ENCODE measurements around the gene GRM8. TPM values are rescaled to one million over a fixed set of nuclear protein-coding genes. Genes with fewer than 3 reads are reported as not detected.

GRM8 gene
- total RNA-seq, 2 experiments from 2014 or later: not detected

DNA sequence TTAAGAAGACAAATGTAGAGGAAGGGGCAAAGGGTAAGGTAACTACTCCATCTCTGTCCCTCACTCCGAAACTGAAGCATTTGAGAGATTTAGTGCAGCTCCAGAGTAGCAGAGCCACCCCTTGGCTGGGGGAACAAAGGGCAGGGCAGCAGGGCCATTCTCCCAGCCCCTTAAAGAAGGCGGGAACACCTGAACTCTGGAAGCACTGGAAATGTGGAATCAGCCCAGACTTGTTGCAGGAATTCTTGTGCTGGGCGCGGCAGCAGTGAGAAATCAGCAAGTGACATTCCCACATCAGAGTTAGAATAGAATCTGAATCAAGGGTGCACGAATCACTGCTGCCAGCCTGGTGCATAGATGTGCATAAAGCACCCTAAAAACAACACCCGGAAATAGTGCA, 34.4 kb upstream of the GRM8 start:
- H3K4me3 ChIP-seq (ENCODE audit: low read depth, low read length, poor library complexity, severe bottlenecking): no peak overlapping the region
- TF ChIP-seq EZH2phosphoT487 (IDR thresholded peaks at IDR 0.05; ENCODE audit: borderline replicate concordance, low read depth, low read length): no peak
- TF ChIP-seq, protein P1, sequence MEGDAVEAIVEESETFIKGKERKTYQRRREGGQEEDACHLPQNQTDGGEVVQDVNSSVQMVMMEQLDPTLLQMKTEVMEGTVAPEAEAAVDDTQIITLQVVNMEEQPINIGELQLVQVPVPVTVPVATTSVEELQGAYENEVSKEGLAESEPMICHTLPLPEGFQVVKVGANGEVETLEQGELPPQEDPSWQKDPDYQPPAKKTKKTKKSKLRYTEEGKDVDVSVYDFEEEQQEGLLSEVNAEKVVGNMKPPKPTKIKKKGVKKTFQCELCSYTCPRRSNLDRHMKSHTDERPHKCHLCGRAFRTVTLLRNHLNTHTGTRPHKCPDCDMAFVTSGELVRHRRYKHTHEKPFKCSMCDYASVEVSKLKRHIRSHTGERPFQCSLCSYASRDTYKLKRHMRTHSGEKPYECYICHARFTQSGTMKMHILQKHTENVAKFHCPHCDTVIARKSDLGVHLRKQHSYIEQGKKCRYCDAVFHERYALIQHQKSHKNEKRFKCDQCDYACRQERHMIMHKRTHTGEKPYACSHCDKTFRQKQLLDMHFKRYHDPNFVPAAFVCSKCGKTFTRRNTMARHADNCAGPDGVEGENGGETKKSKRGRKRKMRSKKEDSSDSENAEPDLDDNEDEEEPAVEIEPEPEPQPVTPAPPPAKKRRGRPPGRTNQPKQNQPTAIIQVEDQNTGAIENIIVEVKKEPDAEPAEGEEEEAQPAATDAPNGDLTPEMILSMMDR (conservative IDR thresholded peaks at IDR 0.05; ENCODE audit: low read length): no peak
- no peak overlapping the region for H3K27ac ChIP-seq (ENCODE audit: low read depth, low read length, poor library complexity, severe bottlenecking)
- intact Hi-C loops (cut with micrococcal nuclease; ENCODE audit: unreplicated experiment): no loop called here
- POLR2A ChIA-PET: no interaction called here
- no peaks in the 10 kb centered on the region for H3K36me3 ChIP-seq (ENCODE audit: insufficient read depth, low read length)
- H3K4me1 ChIP-seq (ENCODE audit: insufficient read depth, low read length, poor library complexity, severe bottlenecking): no peaks in the 10 kb centered on the region
- CTCF ChIA-PET (ENCODE audit: unreplicated experiment): no interaction called here
- H2AFZ ChIP-seq (ENCODE audit: low read length): no peak overlapping the region
- no peaks in the 10 kb centered on the region for H3K9me3 ChIP-seq (ENCODE audit: low read length)
- no peaks in the 10 kb centered on the region for H3K9me2 ChIP-seq (ENCODE audit: insufficient read depth, low read length)
- no peaks in the 10 kb centered on the region; the same call in 1 of the 2 replicates for H4K20me1 ChIP-seq (ENCODE audit: insufficient read depth, low read length)
- no peak for DNase-seq (ENCODE audit: low spot score)
- H3K79me2 ChIP-seq (ENCODE audit: insufficient read depth, low read depth, low read length): no peaks in the 10 kb centered on the region
- no TSS peak for BruUV-seq (replicated peaks)
- no peak overlapping the region for H3K4me2 ChIP-seq (ENCODE audit: low read length)

DNA sequence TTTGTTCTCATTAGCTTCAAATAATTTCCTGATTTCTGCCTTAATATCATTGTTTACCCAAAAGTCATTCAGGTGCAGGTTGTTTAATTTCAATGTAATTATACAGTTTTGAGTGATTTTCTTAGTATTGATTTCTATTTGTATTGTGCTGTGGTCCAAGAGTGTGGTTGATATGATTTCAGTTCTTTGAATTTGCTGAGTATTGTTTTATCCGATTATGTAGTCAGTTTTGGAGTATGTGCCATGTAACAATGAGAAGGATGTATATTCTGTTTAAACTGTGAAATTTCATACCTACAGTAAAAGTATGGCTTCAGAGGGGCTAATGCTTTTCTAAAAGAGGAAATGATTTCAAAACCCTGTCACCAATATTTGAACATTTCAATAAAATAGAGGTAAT, 17.4 kb upstream of the GRM8 start:
- ChIA-PET CTCF (ENCODE audit: unreplicated experiment) (no interaction called here), POLR2A (no interaction called here)
- no peak for TF ChIP-seq EZH2phosphoT487 (IDR thresholded peaks at IDR 0.05; ENCODE audit: borderline replicate concordance, low read depth, low read length)
- TF ChIP-seq, protein P1 (conservative IDR thresholded peaks at IDR 0.05; ENCODE audit: low read length): no peak
- H3K9me2 ChIP-seq (ENCODE audit: insufficient read depth, low read length): no peaks in the 10 kb centered on the region
- H3K27ac ChIP-seq (ENCODE audit: low read depth, low read length, poor library complexity, severe bottlenecking): no peak overlapping the region
- no peak overlapping the region for H3K4me2 ChIP-seq (ENCODE audit: low read length)
- no peaks in the 10 kb centered on the region for H3K9me3 ChIP-seq (ENCODE audit: low read length)
- intact Hi-C loops (cut with micrococcal nuclease; ENCODE audit: unreplicated experiment): no loop called here
- no peak for DNase-seq (ENCODE audit: low spot score)
- no peaks in the 10 kb centered on the region for H3K36me3 ChIP-seq (ENCODE audit: insufficient read depth, low read length)
- no peak overlapping the region for H2AFZ ChIP-seq (ENCODE audit: low read length)
- H4K20me1 ChIP-seq (ENCODE audit: insufficient read depth, low read length): no peaks in the 10 kb centered on the region
- no peaks in the 10 kb centered on the region for H3K79me2 ChIP-seq (ENCODE audit: insufficient read depth, low read depth, low read length)
- no peaks in the 10 kb centered on the region for H3K4me1 ChIP-seq (ENCODE audit: insufficient read depth, low read length, poor library complexity, severe bottlenecking)
- no TSS peak for BruUV-seq (replicated peaks)
- no peak overlapping the region for H3K4me3 ChIP-seq (ENCODE audit: low read depth, low read length, poor library complexity, severe bottlenecking)

DNA sequence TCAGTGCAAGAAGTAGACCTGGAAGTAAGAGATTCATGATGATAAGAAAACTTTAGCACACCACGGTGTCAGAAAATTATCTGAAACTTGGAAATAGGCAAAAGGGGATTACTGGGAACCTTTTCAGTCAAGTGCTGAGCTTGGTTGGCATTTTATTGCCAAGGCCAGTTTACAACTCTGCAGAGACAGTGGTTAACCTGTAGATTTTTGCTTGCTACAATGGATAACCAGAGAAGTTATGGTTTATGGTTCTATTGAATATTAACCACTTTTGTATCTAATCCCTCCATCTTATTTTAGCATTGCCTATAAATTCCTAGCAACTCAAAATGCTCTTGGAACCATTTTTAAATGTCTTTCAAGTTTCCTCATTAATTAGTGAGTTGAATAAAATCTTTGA, 13.3 kb upstream of the GRM8 start:
- POLR2A ChIA-PET: interaction anchor here (0.6 kb wide), 1 partner anchor 327 kb away, joined by 3 read pairs; no protein-coding TSS in a partner anchor
- no peak overlapping the region for H3K4me3 ChIP-seq (ENCODE audit: low read depth, low read length, poor library complexity, severe bottlenecking)
- H3K79me2 ChIP-seq (ENCODE audit: insufficient read depth, low read depth, low read length): no peaks in the 10 kb centered on the region
- BruUV-seq (replicated peaks): no TSS peak
- no peak overlapping the region for H2AFZ ChIP-seq (ENCODE audit: low read length)
- no peak overlapping the region for H3K27ac ChIP-seq (ENCODE audit: low read depth, low read length, poor library complexity, severe bottlenecking)
- CTCF ChIA-PET (ENCODE audit: unreplicated experiment): no interaction called here
- H3K9me3 ChIP-seq (ENCODE audit: low read length): no peaks in the 10 kb centered on the region
- no peaks in the 10 kb centered on the region for H3K36me3 ChIP-seq (ENCODE audit: insufficient read depth, low read length)
- H4K20me1 ChIP-seq (ENCODE audit: insufficient read depth, low read length): no peaks in the 10 kb centered on the region
- intact Hi-C loops (cut with micrococcal nuclease; ENCODE audit: unreplicated experiment): no loop called here
- no peaks in the 10 kb centered on the region for H3K9me2 ChIP-seq (ENCODE audit: insufficient read depth, low read length)
- TF ChIP-seq, protein P1 (conservative IDR thresholded peaks at IDR 0.05; ENCODE audit: low read length): no peak
- no peak for TF ChIP-seq EZH2phosphoT487 (IDR thresholded peaks at IDR 0.05; ENCODE audit: borderline replicate concordance, low read depth, low read length)
- no peak for DNase-seq (ENCODE audit: low spot score)
- no peaks in the 10 kb centered on the region for H3K4me1 ChIP-seq (ENCODE audit: insufficient read depth, low read length, poor library complexity, severe bottlenecking)
- no peak overlapping the region for H3K4me2 ChIP-seq (ENCODE audit: low read length)
